HG02642 (cell line): ENCODE data around the gene ZFTA.
"Not testable (repeated sequence)": the region's sequence is repeated elsewhere in the genome, so short reads cannot be mapped to it uniquely, and the experiment has no call there.

Source experiments
- ATAC-seq: cut with Tn5 transposase; IDR thresholded peaks from one replicate; pipeline ENCODE4 v1.9.1; 2021; ENCODE audit warnings: mild to moderate bottlenecking; ENCODE audit not compliant: unreplicated experiment, poor library complexity

The ZFTA gene

GRCh38 chr11:63779039-63779438 is 10.5 kb upstream of the ZFTA start:
- ATAC-seq: no peak

- no peak for ATAC-seq
These were observed 6.6 kb upstream of the ZFTA start for GRCh38 chr11:63775191-63775590.

- ATAC-seq: not testable (repeated sequence)
These were observed 3.3 kb upstream of the ZFTA start for GRCh38 chr11:63771741-63772318.

- ATAC-seq: no peak
These were observed 2.2 kb upstream of the ZFTA start for GRCh38 chr11:63770763-63771162.

GRCh38 chr11:63769714-63770455 is 1.3 kb upstream of the ZFTA start:
- ATAC-seq: no peak

GRCh38 chr11:63769042-63769713 is 603 bp upstream of the ZFTA start:
- peak; percentile 45 for ATAC-seq

- no peak for ATAC-seq
These were observed 874 bp downstream of the ZFTA start for GRCh38 chr11:63767565-63768236.

GRCh38 chr11:63767267-63767564 is 1.4 kb downstream of the ZFTA start:
- no peak for ATAC-seq

- no peak for ATAC-seq
These were observed 1.9 kb downstream of the ZFTA start for GRCh38 chr11:63766531-63767235.

GRCh38 chr11:63765688-63766241 is 2.8 kb downstream of the ZFTA start:
- ATAC-seq: no peak

- ATAC-seq: no peak
These were observed 3.6 kb downstream of the ZFTA start for GRCh38 chr11:63764679-63765647.

GRCh38 chr11:63764340-63764678 is 4.3 kb downstream of the ZFTA start:
- ATAC-seq: no peak

GRCh38 chr11:63763496-63764339 is 4.9 kb downstream of the ZFTA start:
- no peak for ATAC-seq

GRCh38 chr11:63762654-63763495 is 5.7 kb downstream of the ZFTA start:
- no peak for ATAC-seq

GRCh38 chr11:63761931-63762653 is 6.5 kb downstream of the ZFTA start:
- no peak for ATAC-seq

- no peak for ATAC-seq
These were observed 7.4 kb downstream of the ZFTA start for GRCh38 chr11:63761188-63761587.

GRCh38 chr11:63760487-63761079 is 8.0 kb downstream of the ZFTA start:
- ATAC-seq: no peak
